H1 (cell line): ENCODE measurements around the gene POLR1G. TPM values are rescaled to one million over a fixed set of nuclear protein-coding genes. Genes with fewer than 3 reads are reported as not detected.

Source experiments
- ASH2L ChIP-seq: fragments of 200-600, 300-600 bp; sonication (generic); IDR thresholded peaks from one replicate; pipeline ENCODE4 v1.7.1; 2017; ENCODE audit warnings: low read length
- BRCA1 ChIP-seq: IDR thresholded peaks from 2 replicates; pipeline ENCODE4 v1.6.1; 2012; ENCODE audit warnings: low read depth, low read length, improper control_type of control experiment
- CHD1 ChIP-seq: IDR thresholded peaks from 2 replicates; pipeline ENCODE4 v1.6.1; 2012; ENCODE audit warnings: low read depth, low read length, improper control_type of control experiment
- CHD2 ChIP-seq: IDR thresholded peaks from 2 replicates; pipeline ENCODE4 v1.6.1; 2012; ENCODE audit warnings: low read length, improper control_type of control experiment
- EZH2 ChIP-seq: fragments of 200-600 bp; sonication (generic); IDR thresholded peaks from 2 replicates; pipeline ENCODE4 v1.7.1; 2012; ENCODE audit warnings: low read depth, mild to moderate bottlenecking, moderate library complexity, low read length, inconsistent platforms; ENCODE audit not compliant: severe bottlenecking
- HDAC2 ChIP-seq, 2 experiments: fragments of 300-600 bp in 1 of 2; sonication (generic) in 1 of 2; IDR thresholded peaks; 2 replicates each; pipeline ENCODE4 v1.6.1; 2011 to 2012; ENCODE audit warnings: low read depth in 2 of 2, low read length in 2 of 2, mild to moderate bottlenecking in 2 of 2, moderate library complexity in 2 of 2, borderline replicate concordance in 1 of 2, inconsistent platforms in 1 of 2
- KDM1A ChIP-seq: fragments of 200-600, 300-600 bp; sonication (generic); IDR thresholded peaks from 2 replicates; pipeline ENCODE4 v1.7.1; 2016; ENCODE audit warnings: mild to moderate bottlenecking, low read length, borderline replicate concordance
- MAFK ChIP-seq: IDR thresholded peaks from 2 replicates; pipeline ENCODE4 v1.6.1; 2012; ENCODE audit warnings: low read depth, mild to moderate bottlenecking, improper control_type of control experiment, low read length
- NANOG ChIP-seq: IDR thresholded peaks from 2 replicates; pipeline ENCODE4 v1.6.1; 2011; ENCODE audit warnings: low read length, low read depth, mild to moderate bottlenecking, inconsistent platforms; ENCODE audit not compliant: insufficient read depth, poor library complexity, severe bottlenecking
- RAD21 ChIP-seq, 2 experiments: IDR thresholded peaks in 1 of 2; conservative IDR thresholded peaks in 1 of 2; 2 replicates each; pipeline ENCODE4 v1.6.1; 2011; ENCODE audit warnings: low read depth in 2 of 2, low read length in 2 of 2, improper control_type of control experiment in 1 of 2, inconsistent platforms in 1 of 2, mild to moderate bottlenecking in 1 of 2, moderate library complexity in 1 of 2
- RFX5 ChIP-seq: IDR thresholded peaks from 2 replicates; pipeline ENCODE4 v1.6.1; 2011; ENCODE audit warnings: low read depth, low read length, improper control_type of control experiment, borderline replicate concordance
- RNF2 ChIP-seq: fragments of 200-900, 300-1000 bp; sonication (generic); IDR thresholded peaks from 2 replicates; pipeline ENCODE4 v1.7.1; 2016; ENCODE audit warnings: borderline replicate concordance, low read depth, mild to moderate bottlenecking, antibody characterized with exemption, low read length; ENCODE audit not compliant: poor library complexity, severe bottlenecking; ENCODE audit errors: missing control alignments
- SIRT6 ChIP-seq: IDR thresholded peaks from one replicate; pipeline ENCODE4 v1.7.1; 2012; ENCODE audit warnings: low read length, inconsistent platforms
- SP1 ChIP-seq: IDR thresholded peaks from 2 replicates; pipeline ENCODE4 v1.6.1; 2011; ENCODE audit warnings: low read depth, low read length
- TCF12 ChIP-seq: IDR thresholded peaks from 2 replicates; pipeline ENCODE4 v1.6.1; 2011; ENCODE audit warnings: low read depth, mild to moderate bottlenecking, low read length
- TEAD4 ChIP-seq: IDR thresholded peaks from 2 replicates; pipeline ENCODE4 v1.6.1; 2012; ENCODE audit warnings: low read depth, low read length, inconsistent platforms, mixed read lengths
- USF2 ChIP-seq: IDR thresholded peaks from 2 replicates; pipeline ENCODE4 v1.6.1; 2011; ENCODE audit warnings: low read length, improper control_type of control experiment
- ZNF274 ChIP-seq: IDR thresholded peaks from 2 replicates; pipeline ENCODE4 v1.7.0; 2012; ENCODE audit warnings: low read length, borderline replicate concordance; ENCODE audit errors: extremely low read depth
- polyA plus RNA-seq, 7 experiments: library from polyadenylated mRNA; depleted of rRNA in 3 of 7; stranded (reverse) in 5 of 7; unstranded in 2 of 7; fragments of >200 nt in 5 of 7; fragments of 200-250 nt in 2 of 7; gene quantifications; 1 replicate in 5 of 7; 2 replicates in 1 of 7; 4 replicates in 1 of 7; pipeline versions ENCODE4 v1.2.1 to v1.2.3, GENCODE V29; 2011 to 2013; ENCODE audit warnings: missing spikeins in 2 of 7, mixed read lengths in 2 of 7
- total RNA-seq: library from RNA; stranded (reverse); fragmentation: NEBNext Ultra II Directional; extraction: Animal tissue kit (Norgen Biotek cat#: 25700); gene quantifications from 2 replicates; pipeline ENCODE4 v1.2.1, GENCODE V29; 2021
- TF ChIP-seq, protein P1 (sequence below): IDR thresholded peaks from 2 replicates; pipeline ENCODE4 v1.6.1; 2011; ENCODE audit warnings: low read depth, mild to moderate bottlenecking, low read length; ENCODE audit not compliant: insufficient read depth
- TF ChIP-seq, protein P2 (sequence below): IDR thresholded peaks from 2 replicates; pipeline ENCODE4 v1.6.1; 2012; ENCODE audit warnings: inconsistent platforms

The POLR1G gene
- total and polyA plus RNA-seq, 2 of the 8 experiments (the other 6 are each of a cell fraction or from before 2014, with no cell fraction given), result 16.8 to 34.8 TPM

- TF ChIP-seq KDM1A (no peak), MAFK (0 out of 2 replicates have a peak, but pooled peaks have one; percentile 6), SP1 (no peak), USF2 (peak; percentile 23; the same call in 1 of the 2 replicates), TEAD4 (peak; percentile 83), HDAC2 (IDR thresholded peaks at IDR 0.05; ENCODE audit: borderline replicate concordance in 1 of 2, low read depth in 2 of 2, low read length in 2 of 2) (no peak), BRCA1 (no peak), TCF12 (0 out of 2 replicates have a peak, but pooled peaks have one; percentile 9), RFX5 (no peak), RAD21 (IDR thresholded peaks at IDR 0.05 in 1 of 2, conservative IDR thresholded peaks at IDR 0.05 in 1 of 2; ENCODE audit: low read depth in 2 of 2, low read length in 2 of 2) (peak in 1 of 2 experiments; percentile 13; a peak in 1 of 4 replicates), EZH2 (no peak), CHD1 (no peak), ZNF274 (no peak), ASH2L (peak; percentile 26), SIRT6 (no peak), NANOG (no peak), CHD2 (no peak), RNF2 (no peak)
- TF ChIP-seq, protein P1, sequence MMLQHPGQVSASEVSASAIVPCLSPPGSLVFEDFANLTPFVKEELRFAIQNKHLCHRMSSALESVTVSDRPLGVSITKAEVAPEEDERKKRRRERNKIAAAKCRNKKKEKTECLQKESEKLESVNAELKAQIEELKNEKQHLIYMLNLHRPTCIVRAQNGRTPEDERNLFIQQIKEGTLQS, result peak; percentile 76
- TF ChIP-seq, protein P2, sequence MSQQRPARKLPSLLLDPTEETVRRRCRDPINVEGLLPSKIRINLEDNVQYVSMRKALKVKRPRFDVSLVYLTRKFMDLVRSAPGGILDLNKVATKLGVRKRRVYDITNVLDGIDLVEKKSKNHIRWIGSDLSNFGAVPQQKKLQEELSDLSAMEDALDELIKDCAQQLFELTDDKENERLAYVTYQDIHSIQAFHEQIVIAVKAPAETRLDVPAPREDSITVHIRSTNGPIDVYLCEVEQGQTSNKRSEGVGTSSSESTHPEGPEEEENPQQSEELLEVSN, result no peak; the same call in 1 of the 2 replicates
These were observed 49.5 kb downstream of the POLR1G start (continued) for GRCh38 chr19:45455707-45456499.
